Suprapubic skin (tissue), 3 donors: ENCODE measurements around the gene ZNF778.

Source experiments
- CTCF ChIP-seq, 2 donors: fragments of 200-600 bp in 1 of 2; fragments of 450-650 bp in 1 of 2; sonication (generic) in 1 of 2; IDR thresholded peaks; one replicate each; pipeline ENCODE4 v1.5.1; 2016 to 2019; ENCODE audit warnings: antibody characterized with exemption in 2 of 2, mild to moderate bottlenecking in 1 of 2, moderate library complexity in 1 of 2
- POLR2A ChIP-seq, 2 donors: fragments of 450-650 bp; IDR thresholded peaks; one replicate each; pipeline ENCODE4 v1.6.1; 2017; ENCODE audit warnings: antibody characterized with exemption in 2 of 2, mild to moderate bottlenecking in 2 of 2, moderate library complexity in 2 of 2

GRCh38 chr16:89253548-89254287 is 36.2 kb downstream of the ZNF778 start:
- TF ChIP-seq CTCF (IDR thresholded peaks at IDR 0.05) (no peak), POLR2A (IDR thresholded peaks at IDR 0.05) (no peak)
